ENCODE measurements around the gene STEAP3. TPM values are rescaled to one million over a fixed set of nuclear protein-coding genes. Genes with fewer than 3 reads are reported as not detected.

Gene STEAP3
- total RNA-seq, 1 experiment from 2014 or later = 32.3 TPM

DNA sequence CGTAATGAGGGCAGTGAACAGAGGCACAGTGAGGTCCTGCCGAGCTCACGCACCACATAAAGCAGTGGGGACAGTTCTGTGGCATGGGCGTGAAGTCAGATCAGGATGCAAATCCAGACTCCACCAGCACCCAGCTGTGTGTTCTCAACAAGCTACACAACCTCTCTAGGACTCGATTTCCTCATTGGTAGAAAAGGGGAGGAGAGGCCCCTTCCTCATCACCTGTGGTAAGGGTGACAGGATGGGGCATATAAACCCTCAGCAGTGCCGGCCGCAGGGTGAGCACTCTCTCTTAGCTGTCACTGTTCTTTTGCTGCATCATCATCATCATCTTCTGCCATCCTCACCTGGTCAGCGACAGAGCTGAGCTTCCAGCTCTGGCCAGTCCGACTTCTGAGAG lies 88.2 kb downstream of the STEAP3 start:
- ATAC-seq (no peak), DNase-seq (ENCODE audit: low read depth, low spot score) (no peak)
- H3K27me3 ChIP-seq (ENCODE audit: insufficient read depth, low read length) = no peaks in the 10 kb centered on the region
- no peaks in the 10 kb centered on the region for H3K4me1 ChIP-seq (ENCODE audit: control insufficient read depth in 1 of 2, insufficient read depth in 2 of 2, low read length in 2 of 2)
- ChIA-PET POLR2A (no interaction called here), RAD21 (ENCODE audit: low non-redundant PET in 1 of 2, low total read pairs in 2 of 2, uncharacterized antibody in 2 of 2, unreplicated experiment in 2 of 2) (no interaction called here), CTCF (no interaction called here)
- intact Hi-C loops (cut with micrococcal nuclease) = no loop called here
- no peaks in the 10 kb centered on the region for H3K9me2 ChIP-seq (ENCODE audit: insufficient read depth)
- BruUV-seq (replicated peaks) = no TSS peak
- no peak overlapping the region for H3K9ac ChIP-seq (ENCODE audit: low read length)
- no peaks in the 10 kb centered on the region for H3K79me2 ChIP-seq (ENCODE audit: insufficient read depth, low read length)
- H3K36me3 ChIP-seq (ENCODE audit: control insufficient read depth in 1 of 2, insufficient read depth in 2 of 2, low read length in 2 of 2) = no peaks in the 10 kb centered on the region
- no peaks in the 10 kb centered on the region for H3K9me3 ChIP-seq (ENCODE audit: control insufficient read depth in 1 of 2, insufficient read depth in 1 of 2, low read depth in 1 of 2, low read length in 2 of 2)
- no peak overlapping the region for H3K27ac ChIP-seq (ENCODE audit: low read depth, low read length)
- no peak overlapping the region for H2AFZ ChIP-seq (ENCODE audit: low read depth, low read length, poor library complexity, severe bottlenecking)
- no peak overlapping the region for H3K4me3 ChIP-seq (replicated peaks in 1 of 2; ENCODE audit: low read depth in 1 of 2, low read length in 2 of 2)
- H3K4me2 ChIP-seq (ENCODE audit: low read length) = no peak overlapping the region
- TF ChIP-seq POLR2AphosphoS5 (IDR thresholded peaks at IDR 0.05; ENCODE audit: low read depth, low read length) (no peak), POLR2A (IDR thresholded peaks at IDR 0.05; ENCODE audit: borderline replicate concordance, extremely low read depth, insufficient read depth, insufficient read length) (no peak), EGR1 (IDR thresholded peaks at IDR 0.05; ENCODE audit: low read depth) (no peak)
- TF ChIP-seq, protein P1, sequence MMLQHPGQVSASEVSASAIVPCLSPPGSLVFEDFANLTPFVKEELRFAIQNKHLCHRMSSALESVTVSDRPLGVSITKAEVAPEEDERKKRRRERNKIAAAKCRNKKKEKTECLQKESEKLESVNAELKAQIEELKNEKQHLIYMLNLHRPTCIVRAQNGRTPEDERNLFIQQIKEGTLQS (IDR thresholded peaks at IDR 0.05) = no peak
- no peaks in the 10 kb centered on the region for H4K20me1 ChIP-seq (ENCODE audit: insufficient read depth)

Other genes with a start within 250 kb of the STEAP3 start
- not detected for gene C1QL2, start 65.1 kb upstream of the STEAP3 start, total RNA-seq (2021; ENCODE audit: unreplicated experiment)
- gene C2orf76, start 143.0 kb downstream of the STEAP3 start, total RNA-seq (2021; ENCODE audit: unreplicated experiment) = 10.5 TPM
- gene DBI, start 143.1 kb downstream of the STEAP3 start, total RNA-seq (2021; ENCODE audit: unreplicated experiment) = 129 TPM
- gene TMEM37, start 208.0 kb downstream of the STEAP3 start, total RNA-seq (2021; ENCODE audit: unreplicated experiment) = 2.3 TPM

Measured in HCT116 (cell line).